Liver (tissue), 9 donors: Measurements from ENCODE around the gene SRCAP. TPM values are rescaled to one million over a fixed set of nuclear protein-coding genes. Genes with fewer than 3 reads are reported as not detected.

ENCODE experiments used
- DNase-seq: peaks from one replicate; pipeline ENCODE4 v3.0.0-alpha.2; 2017; ENCODE audit warnings: low spot score
- H3K27ac ChIP-seq, 2 donors: one replicate each; pipeline ENCODE4 v1.7.0; 2013; ENCODE audit warnings: inconsistent platforms in 2 of 2, low read length in 2 of 2, control low read depth in 1 of 2, low read depth in 1 of 2, mild to moderate bottlenecking in 1 of 2
- H3K27me3 ChIP-seq, 4 donors: one replicate each; pipeline versions ENCODE4 v1.6.1 to v1.7.0; 2013; ENCODE audit warnings: low read length in 3 of 4, inconsistent platforms in 1 of 4, mild to moderate bottlenecking in 1 of 4, moderate library complexity in 1 of 4; ENCODE audit not compliant: control insufficient read depth in 4 of 4, insufficient read depth in 4 of 4
- H3K36me3 ChIP-seq, 4 donors: one replicate each; pipeline versions ENCODE4 v1.6.1 to v1.7.0; 2013; ENCODE audit warnings: low read length in 3 of 4, mild to moderate bottlenecking in 3 of 4, low read depth in 1 of 4, moderate library complexity in 1 of 4; ENCODE audit not compliant: control insufficient read depth in 4 of 4, insufficient read depth in 3 of 4
- H3K4me1 ChIP-seq, 4 donors: one replicate each; pipeline versions ENCODE4 v1.6.1 to v1.7.0; 2013; ENCODE audit warnings: low read length in 3 of 4, mild to moderate bottlenecking in 3 of 4, moderate library complexity in 1 of 4; ENCODE audit not compliant: control insufficient read depth in 4 of 4, insufficient read depth in 4 of 4
- H3K4me3 ChIP-seq, 3 donors: one replicate each; pipeline versions ENCODE4 v1.6.1 to v1.7.0; 2013; ENCODE audit warnings: low read length in 3 of 3, control low read depth in 1 of 3, low read depth in 1 of 3, mild to moderate bottlenecking in 1 of 3
- H3K9ac ChIP-seq, 2 donors: one replicate each; pipeline ENCODE4 v1.7.0; 2013; ENCODE audit warnings: low read length in 2 of 2, mild to moderate bottlenecking in 2 of 2, moderate library complexity in 2 of 2, control low read depth in 1 of 2, low read depth in 1 of 2
- H3K9me3 ChIP-seq, 4 donors: one replicate each; pipeline versions ENCODE4 v1.6.1 to v1.7.0; 2013; ENCODE audit warnings: low read length in 3 of 4; ENCODE audit not compliant: control insufficient read depth in 4 of 4
- EGR1 ChIP-seq, 2 donors: IDR thresholded peaks; 2 replicates each; pipeline ENCODE4 v1.6.1; 2016 to 2018; ENCODE audit warnings: antibody characterized with exemption in 2 of 2, low read depth in 2 of 2
- FOXA1 ChIP-seq: IDR thresholded peaks from 2 replicates; pipeline ENCODE4 v1.6.1; 2016; ENCODE audit warnings: antibody characterized with exemption
- FOXA2 ChIP-seq: IDR thresholded peaks from 2 replicates; pipeline ENCODE4 v1.6.1; 2016; ENCODE audit warnings: antibody characterized with exemption
- GABPA ChIP-seq, 2 donors: IDR thresholded peaks in 1 of 2; conservative IDR thresholded peaks in 1 of 2; 2 replicates each; pipeline ENCODE4 v1.6.1; 2016; ENCODE audit warnings: antibody characterized with exemption in 2 of 2, mild to moderate bottlenecking in 1 of 2, moderate library complexity in 1 of 2
- HNF4A ChIP-seq, 2 donors: conservative IDR thresholded peaks; 2 replicates each; pipeline ENCODE4 v1.6.1; 2016; ENCODE audit warnings: antibody characterized with exemption in 2 of 2, mild to moderate bottlenecking in 2 of 2
- HNF4G ChIP-seq: IDR thresholded peaks from 2 replicates; pipeline ENCODE4 v1.6.1; 2016; ENCODE audit warnings: antibody characterized with exemption
- JUND ChIP-seq, 2 donors: IDR thresholded peaks; 2 replicates each; pipeline ENCODE4 v1.6.1; 2016; ENCODE audit warnings: antibody characterized with exemption in 2 of 2
- NR2F2 ChIP-seq: IDR thresholded peaks from 2 replicates; pipeline ENCODE4 v1.6.1; 2016; ENCODE audit warnings: antibody characterized with exemption
- RAD21 ChIP-seq, 2 donors: IDR thresholded peaks; 2 replicates each; pipeline ENCODE4 v1.6.1; 2016; ENCODE audit warnings: antibody characterized with exemption in 2 of 2, mild to moderate bottlenecking in 2 of 2
- RXRA ChIP-seq, 2 donors: IDR thresholded peaks; 2 replicates each; pipeline ENCODE4 v1.6.1; 2017 to 2018; ENCODE audit warnings: antibody characterized with exemption in 2 of 2, mild to moderate bottlenecking in 1 of 2
- SP1 ChIP-seq: IDR thresholded peaks from 2 replicates; pipeline ENCODE4 v1.6.1; 2018; ENCODE audit warnings: antibody characterized with exemption, mild to moderate bottlenecking
- TAF1 ChIP-seq: conservative IDR thresholded peaks from 2 replicates; pipeline ENCODE4 v1.6.1; 2016; ENCODE audit warnings: antibody characterized with exemption, mild to moderate bottlenecking
- YY1 ChIP-seq: IDR thresholded peaks from 2 replicates; pipeline ENCODE4 v1.6.1; 2016; ENCODE audit warnings: antibody characterized with exemption, mild to moderate bottlenecking
- WGBS: extraction: QIAGEN DNeasy Blood & Tissue Kit; methylation state at CpG from one replicate; pipeline ENCODE4 v1.1.7; 2013; 5-methylcytosine and 5-hydroxymethylcytosine counted together
- polyA plus RNA-seq, 2 donors: library from polyadenylated mRNA; stranded (reverse) in 1 of 2; unstranded in 1 of 2; fragments of 200-250 nt in 1 of 2; fragments of >200 nt in 1 of 2; fragmentation: Nextera tagmentation in 1 of 2; extraction: Ambion mirVana in 1 of 2; gene quantifications; one replicate each; pipeline versions ENCODE4 v1.2.1 to v1.2.3, GENCODE V29; 2013 to 2015
- total RNA-seq, 2 donors: library from RNA; depleted of rRNA; stranded (reverse); fragments of >200 nt; gene quantifications; one replicate each; pipeline ENCODE4 v1.2.3, GENCODE V29; 2014
- TF ChIP-seq, protein P1 (sequence below): IDR thresholded peaks from 2 replicates; pipeline ENCODE4 v1.6.1; 2016; ENCODE audit warnings: antibody characterized with exemption, mild to moderate bottlenecking
- TF ChIP-seq, protein P2 (sequence below): IDR thresholded peaks from 2 replicates; pipeline ENCODE4 v1.6.1; 2016; ENCODE audit warnings: antibody characterized with exemption
- TF ChIP-seq, protein P3 (sequence below): IDR thresholded peaks from 2 replicates; pipeline ENCODE4 v1.6.1; 2016; ENCODE audit warnings: antibody characterized with exemption
- TF ChIP-seq, protein P4 (sequence below): fragments of 150-350 bp; IDR thresholded peaks from 2 replicates; pipeline ENCODE4 v1.5.1; 2017; ENCODE audit warnings: improper control_type of control experiment, low read depth, low read length; ENCODE audit not compliant: missing input control
- TF ChIP-seq, protein P5 (sequence below): IDR thresholded peaks from 2 replicates; pipeline ENCODE4 v1.6.1; 2016; ENCODE audit warnings: antibody characterized with exemption
- donor health status: healthy.
- donor health status: healthy.
- donor health status: healthy.
- donor health status: healthy.
- donor health status: healthy.

SRCAP gene
- total and polyA plus RNA-seq, 4 donors = 7.6 to 27.7 (median 17.7) TPM

DNA sequence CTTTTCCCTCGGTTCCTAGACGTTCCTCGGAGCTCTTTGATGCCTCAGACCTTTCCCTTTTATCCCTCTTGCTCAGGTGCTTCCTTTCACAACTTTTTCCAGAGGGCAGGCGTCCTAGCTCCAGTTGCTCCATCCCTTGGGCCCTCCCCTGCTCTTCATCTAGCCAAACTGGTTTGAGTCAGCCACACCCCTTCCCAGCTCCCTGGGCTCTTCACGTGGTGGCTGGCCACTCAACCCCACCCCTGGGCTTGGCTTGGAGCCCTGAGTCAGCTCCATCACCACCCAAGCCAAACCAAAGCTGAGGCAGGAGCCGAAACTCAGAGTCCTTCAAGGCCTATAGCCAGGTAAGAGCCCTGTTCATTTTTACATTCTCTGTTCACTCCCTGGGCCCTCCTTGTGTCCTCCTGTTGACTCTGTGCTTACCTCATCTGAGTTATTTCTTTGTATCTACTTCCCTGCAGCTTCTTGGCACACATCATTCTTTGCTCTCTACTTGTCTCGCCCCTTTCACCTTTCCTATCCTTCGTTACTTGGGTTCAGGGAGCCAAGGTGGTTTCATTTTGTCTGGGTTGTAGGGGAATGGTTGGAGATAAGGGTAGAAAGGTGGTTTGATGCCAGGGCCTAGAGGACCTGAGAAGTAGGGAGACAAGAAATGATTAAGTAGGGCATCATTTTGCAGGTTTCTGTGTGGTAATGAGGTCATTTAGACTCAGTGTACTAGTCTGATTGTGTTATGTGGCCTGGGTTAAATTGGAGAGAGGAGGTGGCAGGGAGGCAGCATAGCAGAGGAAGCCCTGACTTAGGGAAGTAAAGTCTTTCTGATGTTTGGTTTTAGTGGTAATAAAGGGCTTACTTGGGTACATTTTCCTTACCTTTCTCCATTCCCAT lies 41.6 kb downstream of the SRCAP start:
- WGBS = 54% methylated on average over 8 of the region's 8 CpGs
- no peaks in the 10 kb centered on the region for H3K27me3 ChIP-seq
- H3K9me3 ChIP-seq = no peaks in the 10 kb centered on the region
- peaks cover 4 to 18% (median 8%) of the 10 kb centered on the region in 4 donors for H3K4me1 ChIP-seq
- DNase-seq = peak; percentile 72
- H3K9ac ChIP-seq = no peak overlapping the region
- peak overlapping the region; percentile 9 to 38 for H3K27ac ChIP-seq
- peaks cover 15 to 36% (median 29%) of the 10 kb centered on the region in 4 donors for H3K36me3 ChIP-seq
- peak in 1 of 2 donors; percentile 61 for TF ChIP-seq RXRA (IDR thresholded peaks at IDR 0.05)
- no peak for TF ChIP-seq HNF4G
- TF ChIP-seq EGR1 (IDR thresholded peaks at IDR 0.05; ENCODE audit: low read depth in 2 of 2) = peak in 1 of 2 donors; percentile 29
- peak; percentile 30 for TF ChIP-seq YY1
- no peak for TF ChIP-seq TAF1
- TF ChIP-seq, protein P1, sequence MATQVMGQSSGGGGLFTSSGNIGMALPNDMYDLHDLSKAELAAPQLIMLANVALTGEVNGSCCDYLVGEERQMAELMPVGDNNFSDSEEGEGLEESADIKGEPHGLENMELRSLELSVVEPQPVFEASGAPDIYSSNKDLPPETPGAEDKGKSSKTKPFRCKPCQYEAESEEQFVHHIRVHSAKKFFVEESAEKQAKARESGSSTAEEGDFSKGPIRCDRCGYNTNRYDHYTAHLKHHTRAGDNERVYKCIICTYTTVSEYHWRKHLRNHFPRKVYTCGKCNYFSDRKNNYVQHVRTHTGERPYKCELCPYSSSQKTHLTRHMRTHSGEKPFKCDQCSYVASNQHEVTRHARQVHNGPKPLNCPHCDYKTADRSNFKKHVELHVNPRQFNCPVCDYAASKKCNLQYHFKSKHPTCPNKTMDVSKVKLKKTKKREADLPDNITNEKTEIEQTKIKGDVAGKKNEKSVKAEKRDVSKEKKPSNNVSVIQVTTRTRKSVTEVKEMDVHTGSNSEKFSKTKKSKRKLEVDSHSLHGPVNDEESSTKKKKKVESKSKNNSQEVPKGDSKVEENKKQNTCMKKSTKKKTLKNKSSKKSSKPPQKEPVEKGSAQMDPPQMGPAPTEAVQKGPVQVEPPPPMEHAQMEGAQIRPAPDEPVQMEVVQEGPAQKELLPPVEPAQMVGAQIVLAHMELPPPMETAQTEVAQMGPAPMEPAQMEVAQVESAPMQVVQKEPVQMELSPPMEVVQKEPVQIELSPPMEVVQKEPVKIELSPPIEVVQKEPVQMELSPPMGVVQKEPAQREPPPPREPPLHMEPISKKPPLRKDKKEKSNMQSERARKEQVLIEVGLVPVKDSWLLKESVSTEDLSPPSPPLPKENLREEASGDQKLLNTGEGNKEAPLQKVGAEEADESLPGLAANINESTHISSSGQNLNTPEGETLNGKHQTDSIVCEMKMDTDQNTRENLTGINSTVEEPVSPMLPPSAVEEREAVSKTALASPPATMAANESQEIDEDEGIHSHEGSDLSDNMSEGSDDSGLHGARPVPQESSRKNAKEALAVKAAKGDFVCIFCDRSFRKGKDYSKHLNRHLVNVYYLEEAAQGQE = no peak
- TF ChIP-seq, protein P2, sequence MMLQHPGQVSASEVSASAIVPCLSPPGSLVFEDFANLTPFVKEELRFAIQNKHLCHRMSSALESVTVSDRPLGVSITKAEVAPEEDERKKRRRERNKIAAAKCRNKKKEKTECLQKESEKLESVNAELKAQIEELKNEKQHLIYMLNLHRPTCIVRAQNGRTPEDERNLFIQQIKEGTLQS = no peak
- no peak for TF ChIP-seq GABPA (IDR thresholded peaks at IDR 0.05 in 1 of 2, conservative IDR thresholded peaks at IDR 0.05 in 1 of 2)
- peak in 1 of 2 donors; percentile 51 for TF ChIP-seq HNF4A (conservative IDR thresholded peaks at IDR 0.05)
- no peak for TF ChIP-seq FOXA1
- TF ChIP-seq, protein P3, sequence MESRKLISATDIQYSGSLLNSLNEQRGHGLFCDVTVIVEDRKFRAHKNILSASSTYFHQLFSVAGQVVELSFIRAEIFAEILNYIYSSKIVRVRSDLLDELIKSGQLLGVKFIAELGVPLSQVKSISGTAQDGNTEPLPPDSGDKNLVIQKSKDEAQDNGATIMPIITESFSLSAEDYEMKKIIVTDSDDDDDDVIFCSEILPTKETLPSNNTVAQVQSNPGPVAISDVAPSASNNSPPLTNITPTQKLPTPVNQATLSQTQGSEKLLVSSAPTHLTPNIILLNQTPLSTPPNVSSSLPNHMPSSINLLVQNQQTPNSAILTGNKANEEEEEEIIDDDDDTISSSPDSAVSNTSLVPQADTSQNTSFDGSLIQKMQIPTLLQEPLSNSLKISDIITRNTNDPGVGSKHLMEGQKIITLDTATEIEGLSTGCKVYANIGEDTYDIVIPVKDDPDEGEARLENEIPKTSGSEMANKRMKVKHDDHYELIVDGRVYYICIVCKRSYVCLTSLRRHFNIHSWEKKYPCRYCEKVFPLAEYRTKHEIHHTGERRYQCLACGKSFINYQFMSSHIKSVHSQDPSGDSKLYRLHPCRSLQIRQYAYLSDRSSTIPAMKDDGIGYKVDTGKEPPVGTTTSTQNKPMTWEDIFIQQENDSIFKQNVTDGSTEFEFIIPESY = no peak
- peak; percentile 47 for TF ChIP-seq SP1
- TF ChIP-seq FOXA2 = no peak
- TF ChIP-seq RAD21 (IDR thresholded peaks at IDR 0.05) = no peak
- no peak for TF ChIP-seq NR2F2
- peak in 1 of 2 donors; percentile 11 for TF ChIP-seq JUND (IDR thresholded peaks at IDR 0.05)
- TF ChIP-seq, protein P4, sequence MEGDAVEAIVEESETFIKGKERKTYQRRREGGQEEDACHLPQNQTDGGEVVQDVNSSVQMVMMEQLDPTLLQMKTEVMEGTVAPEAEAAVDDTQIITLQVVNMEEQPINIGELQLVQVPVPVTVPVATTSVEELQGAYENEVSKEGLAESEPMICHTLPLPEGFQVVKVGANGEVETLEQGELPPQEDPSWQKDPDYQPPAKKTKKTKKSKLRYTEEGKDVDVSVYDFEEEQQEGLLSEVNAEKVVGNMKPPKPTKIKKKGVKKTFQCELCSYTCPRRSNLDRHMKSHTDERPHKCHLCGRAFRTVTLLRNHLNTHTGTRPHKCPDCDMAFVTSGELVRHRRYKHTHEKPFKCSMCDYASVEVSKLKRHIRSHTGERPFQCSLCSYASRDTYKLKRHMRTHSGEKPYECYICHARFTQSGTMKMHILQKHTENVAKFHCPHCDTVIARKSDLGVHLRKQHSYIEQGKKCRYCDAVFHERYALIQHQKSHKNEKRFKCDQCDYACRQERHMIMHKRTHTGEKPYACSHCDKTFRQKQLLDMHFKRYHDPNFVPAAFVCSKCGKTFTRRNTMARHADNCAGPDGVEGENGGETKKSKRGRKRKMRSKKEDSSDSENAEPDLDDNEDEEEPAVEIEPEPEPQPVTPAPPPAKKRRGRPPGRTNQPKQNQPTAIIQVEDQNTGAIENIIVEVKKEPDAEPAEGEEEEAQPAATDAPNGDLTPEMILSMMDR = no peak
- TF ChIP-seq, protein P5, sequence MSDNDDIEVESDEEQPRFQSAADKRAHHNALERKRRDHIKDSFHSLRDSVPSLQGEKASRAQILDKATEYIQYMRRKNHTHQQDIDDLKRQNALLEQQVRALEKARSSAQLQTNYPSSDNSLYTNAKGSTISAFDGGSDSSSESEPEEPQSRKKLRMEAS = peak; percentile 34
- no peak overlapping the region for H3K4me3 ChIP-seq
